HG03558 (cell line): Measurements from ENCODE around the gene ZHX3.

Experiments used
- ATAC-seq: cut with Tn5 transposase; IDR thresholded peaks from one replicate; pipeline ENCODE4 v1.9.1; 2021; ENCODE audit warnings: moderate number of reproducible peaks; ENCODE audit not compliant: unreplicated experiment; ENCODE audit errors: extremely low read depth

ZHX3 gene

DNA sequence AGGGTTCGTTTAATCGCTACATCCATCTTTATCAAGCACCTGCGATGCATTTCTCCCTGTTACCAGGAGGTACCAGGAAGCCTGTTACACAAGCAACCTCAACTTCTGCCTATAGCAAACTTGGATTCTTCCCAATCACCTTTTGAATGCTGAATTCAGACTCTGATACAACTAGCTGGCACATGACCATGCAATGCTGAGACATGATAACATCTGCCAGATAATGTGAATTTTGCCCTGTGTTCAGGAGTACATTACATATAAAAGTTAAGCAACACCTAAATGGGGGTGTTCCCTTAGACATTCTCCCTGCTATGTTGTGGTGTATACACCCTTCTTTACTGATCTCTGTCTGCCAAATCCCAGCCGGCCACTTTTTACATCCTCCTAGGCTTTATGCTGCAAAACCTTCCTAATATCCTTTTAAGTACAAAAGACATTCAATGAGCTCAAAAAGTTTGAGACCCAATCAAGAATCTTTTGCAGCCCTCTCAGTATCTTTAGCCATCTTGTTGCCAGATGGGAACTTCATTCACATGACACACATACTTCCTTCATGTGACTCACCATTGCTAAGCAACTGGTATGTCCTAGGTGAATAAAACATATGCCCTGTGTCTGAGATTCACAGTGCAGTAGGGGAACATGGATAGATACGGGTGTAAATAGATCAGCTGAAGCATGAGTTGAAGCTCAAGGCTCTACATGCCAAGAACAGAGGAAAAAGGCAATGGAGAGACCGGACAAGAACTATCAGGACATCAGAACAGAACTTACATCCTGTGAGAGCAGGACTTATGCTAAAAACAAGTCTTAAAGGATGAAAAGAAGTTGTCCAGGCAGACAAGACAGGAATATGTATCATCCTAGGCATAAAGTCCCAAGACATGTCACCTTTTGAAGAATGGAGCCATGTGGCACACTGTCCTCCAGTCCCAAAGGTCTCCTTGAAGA lies 84.3 kb downstream of the ZHX3 start:
- ATAC-seq: no peak

DNA sequence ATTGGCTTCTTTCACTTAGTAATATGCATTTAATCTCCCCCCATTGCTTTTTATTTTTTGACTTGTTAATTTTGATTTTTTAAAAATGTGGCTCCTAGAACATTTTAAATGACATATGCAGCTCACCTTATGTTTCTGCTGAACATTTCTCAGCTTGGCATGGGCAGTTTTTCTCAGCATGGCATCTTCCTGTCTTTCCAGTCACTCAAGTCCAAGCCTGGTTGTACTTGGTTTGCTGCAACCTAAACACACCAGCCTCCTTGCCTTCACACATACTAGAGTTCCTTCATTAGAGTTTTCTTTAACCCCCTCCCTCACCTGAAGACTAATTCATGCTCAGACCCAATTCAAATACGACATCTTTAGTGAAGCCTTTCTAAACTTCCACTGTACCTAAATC lies 86.4 kb downstream of the ZHX3 start:
- ATAC-seq: no peak

DNA sequence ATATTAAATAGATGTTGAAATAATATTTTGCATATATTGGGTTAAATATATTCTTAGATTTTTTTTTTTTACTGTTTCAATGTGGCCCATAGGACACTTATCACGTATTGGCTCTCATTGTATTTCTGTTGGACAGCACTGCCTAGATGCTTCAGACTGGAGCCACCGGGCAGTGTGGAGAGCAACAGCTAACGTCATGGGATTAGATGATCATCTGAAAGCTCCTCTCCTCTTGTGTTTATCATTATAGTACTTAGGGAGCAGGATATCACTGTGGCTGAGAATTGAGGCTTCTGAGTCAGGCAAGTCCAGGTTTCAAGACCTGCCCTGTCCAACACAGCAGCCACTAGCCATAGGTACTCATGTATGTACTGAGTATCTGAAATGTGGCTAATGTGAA lies 87.4 kb downstream of the ZHX3 start:
- ATAC-seq: no peak

DNA sequence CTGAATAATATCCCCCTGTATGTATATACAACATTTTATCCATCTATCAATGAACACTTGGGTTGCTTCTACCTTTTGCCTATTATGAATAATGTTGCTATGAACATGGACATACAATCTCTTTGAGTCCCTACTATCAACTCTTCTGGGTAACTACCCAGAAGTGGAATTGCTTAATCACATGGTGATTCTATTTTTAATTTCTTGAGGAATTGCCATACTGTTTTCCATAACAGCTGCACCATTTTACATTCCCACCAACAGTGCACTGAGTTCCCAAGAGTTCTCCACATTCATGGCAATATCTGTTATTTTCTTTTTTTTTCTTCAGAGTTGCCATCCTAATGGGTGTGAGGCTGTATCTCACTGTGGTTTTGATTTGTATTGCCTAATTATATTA lies 88.3 kb downstream of the ZHX3 start:
- ATAC-seq: no peak

DNA sequence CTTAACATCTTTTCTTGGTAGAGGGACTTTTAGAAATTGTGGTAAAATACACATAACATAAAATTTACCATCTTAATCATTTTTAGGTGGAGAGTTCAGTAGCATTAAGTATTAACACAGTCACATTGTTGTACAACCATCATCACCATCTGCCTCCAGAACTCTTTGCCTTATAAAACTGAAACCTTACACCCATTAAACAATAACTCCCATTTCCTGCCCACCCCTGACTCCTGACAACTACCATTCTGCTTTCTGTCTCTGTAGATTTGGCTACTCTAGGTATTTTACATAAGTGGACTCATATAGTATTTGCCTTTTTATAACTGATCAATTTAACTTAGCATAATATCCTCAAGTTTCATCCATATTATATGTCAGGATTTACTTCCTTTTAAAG lies 88.7 kb downstream of the ZHX3 start:
- ATAC-seq: no peak

DNA sequence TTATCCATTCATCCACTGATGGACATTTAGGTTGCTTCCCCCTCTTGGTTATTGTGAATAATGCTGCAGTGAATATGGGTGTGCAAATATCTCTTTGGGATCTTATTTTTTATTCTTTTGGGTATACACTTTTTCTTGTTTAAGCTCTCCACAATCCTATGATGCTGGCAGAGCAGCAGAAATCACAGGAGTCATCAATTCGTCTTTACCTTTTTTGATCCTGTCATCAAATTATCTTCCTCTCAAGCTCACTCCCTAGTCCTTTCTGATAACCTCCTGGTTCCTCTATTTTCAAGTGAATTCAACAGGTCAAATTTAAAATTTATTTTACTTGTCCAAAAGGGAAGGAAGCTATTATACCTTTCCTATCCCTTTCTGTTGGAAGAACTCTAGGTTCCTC lies 91.1 kb downstream of the ZHX3 start:
- no peak for ATAC-seq

DNA sequence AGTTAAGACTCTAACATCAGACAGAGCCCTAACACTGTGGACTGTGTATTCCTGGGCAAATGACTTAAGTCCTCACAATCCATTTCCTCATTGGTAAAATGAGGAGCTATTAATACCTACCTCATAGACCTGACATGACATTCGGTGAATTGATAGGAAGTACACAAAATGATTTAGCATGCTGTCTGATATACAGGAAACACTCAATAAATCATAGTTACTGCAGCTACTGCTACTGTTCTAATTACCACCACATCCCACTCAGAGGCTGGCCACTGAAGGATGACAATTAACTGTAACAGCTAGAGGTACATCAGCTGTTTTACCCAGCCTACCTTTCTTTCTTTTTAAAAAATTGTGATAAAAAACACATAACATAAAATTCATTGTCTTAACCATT lies 92.4 kb downstream of the ZHX3 start:
- no peak for ATAC-seq

DNA sequence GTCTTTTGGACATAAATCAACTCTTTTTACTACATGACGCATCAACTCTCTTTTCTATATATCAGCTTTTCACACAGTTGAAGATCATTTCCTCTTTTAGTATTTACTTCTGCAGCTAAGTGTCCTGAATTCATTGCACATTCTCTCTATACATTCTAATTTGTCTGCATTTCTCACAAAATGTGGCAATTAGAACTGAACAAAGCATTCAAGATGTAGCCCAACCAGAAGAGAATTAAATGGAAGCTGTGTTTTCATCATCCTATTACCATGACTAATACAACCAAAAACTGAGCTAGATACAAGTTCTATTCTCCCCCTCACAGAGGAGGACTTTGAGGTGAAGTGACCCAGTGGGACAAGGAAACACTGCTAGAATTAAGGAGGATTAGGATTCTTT lies 93.2 kb downstream of the ZHX3 start:
- ATAC-seq: no peak

DNA sequence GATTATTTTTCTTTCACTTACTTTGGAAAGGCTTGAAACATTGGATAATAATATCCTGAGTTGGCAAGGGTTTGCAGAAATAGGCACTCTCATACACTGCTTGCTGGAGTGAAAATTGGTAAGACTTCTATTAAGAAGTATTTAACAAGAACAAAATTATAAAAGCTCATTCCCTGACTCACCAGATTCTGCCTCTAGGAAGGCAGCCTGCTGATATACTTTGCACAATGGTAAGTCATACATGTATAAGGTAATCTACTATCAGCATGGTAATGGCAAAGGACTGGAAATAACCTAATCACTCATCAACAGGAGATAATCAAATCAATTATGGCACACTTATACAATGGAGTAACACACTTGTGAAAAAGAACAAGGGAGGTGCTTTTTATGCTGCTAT lies 94.4 kb downstream of the ZHX3 start:
- no peak for ATAC-seq

DNA sequence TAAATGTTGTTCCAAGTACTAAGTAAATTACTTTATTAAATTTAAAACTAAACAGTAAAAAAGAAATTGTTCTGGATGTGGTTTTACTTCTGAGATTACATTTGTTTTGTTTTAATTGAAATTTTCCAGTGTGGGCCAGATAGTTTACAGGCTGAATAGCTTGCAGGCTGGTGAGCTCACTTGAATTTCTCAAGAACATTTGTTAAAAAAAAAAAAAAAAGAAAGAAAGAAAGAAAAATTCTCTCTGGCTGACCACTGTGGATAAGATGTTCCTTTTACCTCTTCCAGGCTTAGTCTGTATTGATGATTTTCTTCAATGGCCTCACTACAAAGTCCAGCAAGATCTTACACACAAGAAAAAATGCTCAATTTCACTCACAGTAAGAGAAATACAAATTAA lies 94.8 kb downstream of the ZHX3 start:
- no peak for ATAC-seq

DNA sequence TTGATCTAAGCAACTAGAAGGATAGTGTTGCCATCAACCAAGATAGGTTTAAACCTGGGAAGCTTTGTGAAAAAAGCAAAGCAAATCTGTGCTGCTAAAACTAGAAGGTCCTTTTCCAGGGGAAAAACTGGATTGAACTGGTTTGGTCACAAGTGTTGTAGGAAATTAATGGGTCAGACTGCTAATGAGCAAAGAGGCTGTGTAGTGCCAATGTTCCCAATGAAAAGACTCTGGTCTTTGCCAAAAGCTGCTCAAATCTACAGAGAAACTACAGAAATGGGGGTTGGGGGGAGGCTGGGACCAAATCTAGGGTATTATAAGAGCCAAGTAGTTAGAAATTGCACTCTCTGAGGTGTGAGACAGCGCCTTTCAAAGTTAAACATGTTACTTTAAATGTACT lies 95.2 kb downstream of the ZHX3 start:
- ATAC-seq: no peak

DNA sequence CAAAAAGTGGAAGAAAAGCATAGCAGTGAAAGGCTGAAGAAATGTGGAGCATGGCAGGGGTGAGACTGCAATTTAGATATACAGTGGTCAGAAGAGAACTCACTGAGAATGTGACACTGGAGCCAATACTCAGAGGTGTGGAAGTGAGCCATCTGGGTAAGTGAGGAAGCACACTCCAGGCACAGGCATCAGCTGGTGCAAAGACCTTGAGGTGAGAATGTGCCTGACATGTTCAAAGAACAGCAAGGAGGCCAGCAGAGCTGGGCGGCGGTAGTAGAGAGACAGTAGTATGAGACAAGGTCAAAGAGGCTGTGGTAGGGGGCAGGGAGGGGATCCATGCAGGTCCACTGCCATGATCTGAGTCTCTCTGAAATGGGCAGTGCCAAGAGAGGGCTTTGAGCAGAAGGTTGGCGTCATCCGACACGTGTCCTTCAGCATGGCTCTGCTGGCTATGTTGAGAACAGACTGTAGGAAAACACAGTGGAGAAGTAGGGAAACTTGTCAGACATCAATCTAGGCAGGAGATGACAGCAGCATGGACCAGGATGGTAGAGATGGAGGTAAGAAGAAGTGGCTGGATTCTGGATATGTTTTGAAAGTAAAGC lies 95.8 kb downstream of the ZHX3 start:
- no peak for ATAC-seq

DNA sequence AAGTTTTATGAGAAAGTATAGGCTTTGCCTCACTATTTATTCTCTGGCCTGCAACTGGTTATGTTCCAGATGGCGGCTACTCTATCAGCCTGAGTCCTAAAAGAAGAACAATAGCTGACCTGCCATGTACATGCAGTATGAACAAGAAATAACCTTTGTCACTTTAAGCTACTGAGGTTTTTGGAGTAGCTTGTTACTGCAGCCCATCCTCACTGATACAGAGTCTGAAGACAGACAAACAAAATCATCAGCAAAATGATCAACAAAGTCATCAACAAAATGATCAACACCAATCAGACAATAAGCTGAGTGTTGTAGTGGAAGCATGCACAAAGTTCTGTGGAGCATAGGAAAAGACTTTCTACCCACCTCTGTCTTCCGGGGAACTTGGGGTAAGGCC lies 97.7 kb downstream of the ZHX3 start:
- no peak for ATAC-seq

DNA sequence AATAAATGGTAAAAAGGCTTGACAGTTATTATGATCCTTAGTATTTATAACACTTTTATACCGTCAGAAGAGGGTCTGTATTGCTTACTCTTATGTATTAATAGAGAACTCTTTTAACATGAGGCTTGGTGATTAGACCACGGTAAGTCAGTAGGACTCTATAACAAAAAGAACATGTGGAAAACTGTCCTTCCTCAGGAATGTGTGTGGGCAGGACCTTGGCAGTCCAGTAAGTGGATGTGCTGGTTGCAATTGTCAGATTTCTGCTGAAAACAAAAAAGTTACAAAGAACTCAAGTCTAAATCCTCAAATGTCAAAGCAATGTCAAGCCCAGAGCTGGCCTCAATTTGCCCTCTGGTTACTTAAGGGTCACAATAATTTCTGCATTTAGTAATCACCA lies 99.1 kb downstream of the ZHX3 start:
- no peak for ATAC-seq

DNA sequence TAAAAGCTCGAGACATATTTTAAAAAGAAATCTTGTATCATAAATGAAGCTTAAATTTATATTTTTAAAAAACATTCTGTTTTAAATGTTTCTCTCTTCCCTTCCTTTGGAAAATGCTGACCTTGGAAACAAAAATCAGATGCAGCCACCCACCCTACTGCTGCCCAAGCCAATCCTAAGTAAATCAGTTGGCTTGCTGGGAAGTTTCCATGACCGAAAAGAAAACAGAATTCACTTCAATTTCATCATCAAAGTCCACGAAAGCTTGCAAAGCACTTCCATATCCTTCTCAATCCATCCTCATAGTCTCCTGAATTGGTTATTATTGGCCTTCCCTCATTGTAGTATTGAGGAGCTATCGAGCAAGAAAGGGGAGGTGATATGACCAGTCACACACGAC lies 100.1 kb downstream of the ZHX3 start:
- no peak for ATAC-seq

DNA sequence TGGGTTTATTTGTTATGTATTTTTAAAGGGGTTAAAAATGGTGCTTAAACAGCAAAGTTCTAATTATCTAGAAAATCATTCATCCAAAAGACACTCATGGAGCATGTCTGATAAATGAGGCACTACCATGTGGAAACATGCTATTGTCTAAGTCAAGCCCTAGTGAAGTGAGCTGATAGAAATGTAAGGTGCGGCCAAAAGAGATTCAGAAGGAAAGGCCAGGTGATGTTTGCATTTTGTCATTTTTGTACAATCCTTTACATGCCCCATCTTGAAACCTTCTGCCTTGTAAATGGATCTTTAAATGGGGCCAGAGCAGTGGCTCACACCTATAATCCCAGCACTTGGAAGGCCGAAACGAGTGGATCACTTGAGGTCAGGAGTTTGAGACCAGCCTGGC lies 102.9 kb downstream of the ZHX3 start:
- ATAC-seq: no peak

DNA sequence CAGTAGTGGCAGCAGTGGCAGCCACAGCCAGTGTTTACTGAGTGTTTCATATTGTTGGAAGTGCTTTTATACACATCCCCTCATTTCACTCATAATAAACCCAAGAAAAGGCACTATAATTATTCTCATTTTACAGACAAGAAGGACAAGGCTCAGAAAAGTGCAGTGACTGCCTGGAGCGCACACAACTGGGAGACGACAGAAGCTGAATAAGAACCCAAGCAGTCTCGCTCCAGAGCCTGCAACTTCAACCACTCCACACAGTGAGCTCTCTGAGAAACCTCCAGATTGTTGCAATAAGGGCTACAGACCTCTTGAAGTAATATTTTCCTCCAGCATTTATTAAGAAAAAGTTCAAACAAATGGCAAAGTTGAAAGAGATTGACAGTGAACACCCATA lies 103.3 kb downstream of the ZHX3 start:
- no peak for ATAC-seq

DNA sequence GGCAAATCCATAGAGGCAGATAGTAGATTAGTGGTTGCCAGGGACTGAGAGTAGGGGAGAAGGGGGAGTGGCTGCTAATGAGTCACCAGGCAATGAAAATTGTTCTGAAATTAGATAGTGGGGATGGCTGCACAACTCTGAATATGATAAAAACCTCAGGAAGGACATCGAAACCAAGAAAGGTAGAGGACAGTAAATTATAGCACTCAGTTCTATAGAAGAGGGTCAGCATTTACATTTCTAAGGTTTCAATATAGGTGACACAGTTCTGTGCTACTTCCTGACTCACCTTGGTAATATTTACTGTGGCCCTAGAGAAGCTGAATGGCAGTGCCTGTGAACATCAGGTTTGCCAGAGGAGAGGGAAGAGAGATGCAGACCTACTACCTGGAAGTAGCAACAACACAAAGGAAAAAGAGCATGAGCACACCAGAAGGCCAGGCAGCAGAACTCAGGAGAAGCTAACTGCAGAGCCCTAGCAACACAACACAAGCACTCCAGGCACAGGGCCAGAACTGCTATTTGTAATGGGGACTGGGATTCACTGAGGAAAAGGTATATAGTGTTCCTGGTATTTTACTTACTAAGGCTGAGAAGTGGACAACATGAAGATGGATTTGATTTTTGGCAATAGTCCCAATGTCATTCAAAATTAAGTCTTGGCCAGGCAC lies 104.2 kb downstream of the ZHX3 start:
- no peak for ATAC-seq

DNA sequence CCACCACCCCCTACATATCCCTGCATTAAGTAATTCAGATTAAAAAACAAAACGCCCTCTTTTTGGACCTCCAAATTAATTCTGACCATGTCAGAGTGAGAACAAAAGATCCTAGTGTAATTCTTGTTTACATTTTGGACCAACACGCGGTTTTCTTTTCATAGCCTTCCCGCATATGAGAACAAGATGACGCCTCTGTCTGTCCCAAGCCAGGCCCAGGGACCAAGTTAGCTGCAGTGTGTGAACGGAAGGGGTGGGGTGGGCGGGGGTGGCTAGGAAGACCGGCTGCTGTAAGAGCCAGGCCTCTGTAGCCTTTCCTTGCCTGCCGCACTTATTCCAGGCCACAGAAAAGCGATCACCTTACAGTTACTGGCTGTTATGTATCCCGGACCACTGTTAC lies 112.2 kb downstream of the ZHX3 start:
- ATAC-seq: no peak

DNA sequence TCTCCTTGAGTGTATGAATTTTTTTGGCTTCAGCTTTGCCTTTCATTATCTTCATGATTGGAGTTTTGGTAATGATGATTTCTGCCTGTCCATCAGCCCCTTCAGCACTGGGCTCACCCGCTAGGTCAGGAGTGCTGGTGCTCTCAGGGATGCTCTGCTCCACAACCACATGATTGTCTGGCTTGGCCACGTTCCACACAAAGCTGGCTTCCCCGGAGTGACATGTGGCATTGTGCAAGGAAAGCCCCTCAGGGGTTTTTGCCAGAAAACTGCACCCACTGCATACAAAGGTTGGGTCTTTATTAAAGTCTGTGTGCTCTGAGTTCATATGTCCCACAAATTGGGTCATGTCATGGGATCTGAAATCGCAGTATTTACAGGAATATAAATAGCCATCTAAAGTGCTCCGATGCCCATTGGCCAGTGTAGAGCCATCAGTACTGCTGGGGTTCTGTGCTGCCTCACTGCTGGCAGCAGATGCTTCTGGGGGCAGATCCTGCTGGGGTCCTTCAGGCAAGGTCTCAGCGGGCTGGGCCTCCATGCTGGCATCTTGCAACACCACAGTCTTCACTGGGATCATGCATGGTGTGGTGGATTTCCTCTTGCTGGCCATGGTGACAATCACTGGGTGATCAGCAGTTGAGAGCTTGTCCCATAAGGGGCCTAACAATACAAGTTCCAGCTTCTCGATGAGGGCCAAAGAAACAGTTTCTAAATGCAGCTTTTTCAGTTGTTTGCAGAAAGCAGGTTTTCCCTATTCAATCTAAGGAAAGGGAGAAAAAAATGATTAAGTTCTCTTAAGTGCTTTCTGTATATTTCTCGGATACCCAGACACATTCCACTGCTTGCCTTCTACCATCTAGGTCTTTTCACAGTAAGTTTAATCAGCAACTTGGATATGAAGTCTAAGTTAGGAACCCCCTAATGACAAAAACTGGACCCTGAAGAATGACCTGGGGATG lies 112.9 kb downstream of the ZHX3 start:
- ATAC-seq: no peak
